GM21529 (cell line): ENCODE data around the gene ZCCHC24.

Source experiments
- ATAC-seq: cut with Tn5 transposase; IDR thresholded peaks from one replicate; pipeline ENCODE4 v1.9.1; 2021; ENCODE audit not compliant: unreplicated experiment

Gene ZCCHC24

GRCh38 chr10:79445161-79445976 lies at the start of gene ZCCHC24:
Gene ZCCHC24 (minus strand): TSS chr10:79445624. CDS start chr10:79445440, 184 bp downstream.
- peak; percentile 96 for ATAC-seq

DNA sequence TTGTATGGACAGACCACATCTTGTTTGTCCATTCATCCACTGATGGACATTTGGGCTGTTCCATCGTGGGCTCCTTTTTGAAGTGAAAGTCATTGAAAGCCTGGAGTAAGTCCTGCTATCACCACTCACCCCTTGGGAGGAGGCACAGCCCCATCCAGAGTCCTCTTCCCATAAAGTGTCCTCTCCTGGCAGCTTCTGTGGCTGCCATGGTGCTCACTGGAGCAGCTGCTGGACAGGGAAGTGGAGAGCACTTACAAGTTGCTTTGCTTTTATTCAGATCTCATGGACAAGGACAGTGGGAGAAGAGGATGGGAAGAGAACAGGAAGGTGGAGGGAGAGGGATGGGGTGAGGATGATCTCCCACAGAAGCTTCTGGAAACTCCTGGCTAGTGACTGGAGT lies 48.4 kb upstream of the ZCCHC24 start:
- no peak for ATAC-seq

GRCh38 chr10:79492839-79493238 lies 47.4 kb upstream of the ZCCHC24 start:
- no peak for ATAC-seq

DNA sequence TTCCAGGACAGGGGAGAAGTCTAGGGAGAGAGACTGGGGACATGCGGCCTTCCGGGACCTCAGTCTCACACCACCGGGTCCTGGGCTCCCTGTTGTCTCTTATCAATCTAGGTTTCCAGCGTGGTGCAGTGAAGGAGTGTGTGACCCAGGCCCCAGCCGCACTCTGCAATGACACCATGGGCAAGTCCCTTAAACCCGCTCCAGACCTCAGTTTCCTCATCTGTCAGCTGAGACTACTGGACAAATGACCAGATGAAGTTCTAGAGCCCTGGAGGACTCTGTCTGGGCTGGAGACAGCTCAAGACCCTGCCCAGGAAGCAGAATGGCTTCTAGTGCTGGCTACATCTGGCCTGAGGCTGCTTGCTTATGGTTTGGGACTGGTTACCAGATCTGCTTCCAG lies 46.8 kb upstream of the ZCCHC24 start:
- no peak for ATAC-seq

- ATAC-seq, result no peak
Measured at GRCh38 chr10:79491143-79491835, 45.9 kb upstream of the ZCCHC24 start.

- ATAC-seq, result no peak
Measured at GRCh38 chr10:79490400-79491142, 45.1 kb upstream of the ZCCHC24 start.

DNA sequence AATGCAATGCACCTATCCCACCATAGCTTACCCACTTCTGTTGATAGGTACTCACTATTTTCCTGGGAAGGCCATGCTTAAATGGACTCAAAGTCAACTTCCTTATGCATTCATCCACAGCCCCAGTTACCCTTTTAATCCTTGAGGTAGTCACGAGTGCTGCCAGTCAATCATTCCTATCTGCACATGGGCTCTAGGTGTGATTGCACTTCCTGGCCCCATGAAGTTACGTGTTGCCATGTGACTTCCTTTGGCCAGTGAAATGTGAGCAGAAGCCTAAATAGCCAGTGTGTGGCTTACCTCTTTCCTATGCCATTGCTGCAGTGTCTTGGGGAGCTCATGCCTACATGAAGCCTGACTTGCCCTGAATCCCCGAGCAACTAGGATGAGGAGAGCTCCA lies 43.4 kb upstream of the ZCCHC24 start:
- no peak for ATAC-seq

GRCh38 chr10:79488336-79488735 lies 42.9 kb upstream of the ZCCHC24 start:
- ATAC-seq, result no peak

DNA sequence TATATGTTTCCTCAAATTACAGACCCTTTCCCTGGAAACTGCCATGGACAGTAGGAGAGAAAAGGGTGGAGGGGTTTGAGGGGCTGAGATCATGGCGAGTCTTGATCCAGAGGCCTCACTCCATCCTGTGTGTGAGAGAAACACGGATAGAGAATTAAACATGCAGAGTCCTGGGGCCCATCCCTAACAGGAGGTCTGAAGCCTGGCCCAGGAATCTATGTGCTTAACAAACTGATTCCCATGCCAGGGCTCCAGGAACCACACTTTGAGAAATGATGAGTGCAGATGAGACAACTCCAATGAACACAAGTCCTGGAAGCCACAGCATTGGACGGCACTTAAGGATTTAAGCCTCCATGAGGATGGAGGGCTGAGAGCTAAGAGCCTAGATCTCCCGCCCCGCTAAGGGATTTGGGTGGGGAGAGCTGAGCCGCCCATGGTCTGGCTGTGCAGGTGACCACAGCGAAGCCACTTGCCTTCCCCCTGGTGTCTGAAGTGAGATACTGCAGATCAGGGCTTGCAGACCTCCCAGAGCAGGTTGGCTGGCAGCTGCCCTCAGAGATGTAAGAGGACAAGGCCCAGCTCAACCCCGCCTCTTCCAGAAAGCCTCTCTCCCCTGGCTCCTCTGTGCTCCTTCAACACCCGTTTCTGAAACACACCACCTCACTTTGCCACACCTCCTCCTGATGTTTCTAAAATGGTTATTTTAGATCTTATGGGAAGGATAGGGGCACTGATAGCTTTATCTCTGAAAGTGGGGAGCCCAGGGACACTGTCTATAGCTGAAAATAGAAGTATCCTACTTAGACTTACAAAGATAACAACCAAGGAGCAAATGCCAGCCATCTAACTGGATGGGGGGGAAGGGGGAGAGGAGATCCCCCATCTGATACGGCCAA lies 42.1 kb upstream of the ZCCHC24 start:
- ATAC-seq, result peak; percentile 84

GRCh38 chr10:79484476-79484875 lies 39.1 kb upstream of the ZCCHC24 start:
- ATAC-seq, result no peak

DNA sequence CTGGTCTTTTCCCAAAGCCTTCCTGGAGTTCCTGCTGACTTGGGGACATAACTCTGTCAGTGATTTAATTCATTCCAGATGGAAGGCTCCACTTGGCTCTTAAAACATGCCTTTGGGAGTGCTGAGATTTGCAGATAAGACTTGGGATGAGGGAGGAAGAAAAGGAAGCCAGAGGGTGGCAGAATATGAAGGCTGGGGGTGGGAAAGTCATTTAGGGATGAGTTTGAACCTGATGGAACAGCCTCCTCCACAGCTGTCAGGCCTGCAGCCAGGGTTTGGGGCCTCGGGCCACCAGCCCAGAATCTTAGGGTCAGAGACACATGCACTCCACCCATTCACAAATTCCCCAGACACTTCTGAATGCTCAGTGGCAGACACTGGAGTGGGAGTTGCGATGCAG lies 38.5 kb upstream of the ZCCHC24 start:
- no peak for ATAC-seq

GRCh38 chr10:79483299-79483698 lies 37.9 kb upstream of the ZCCHC24 start:
- ATAC-seq, result no peak

DNA sequence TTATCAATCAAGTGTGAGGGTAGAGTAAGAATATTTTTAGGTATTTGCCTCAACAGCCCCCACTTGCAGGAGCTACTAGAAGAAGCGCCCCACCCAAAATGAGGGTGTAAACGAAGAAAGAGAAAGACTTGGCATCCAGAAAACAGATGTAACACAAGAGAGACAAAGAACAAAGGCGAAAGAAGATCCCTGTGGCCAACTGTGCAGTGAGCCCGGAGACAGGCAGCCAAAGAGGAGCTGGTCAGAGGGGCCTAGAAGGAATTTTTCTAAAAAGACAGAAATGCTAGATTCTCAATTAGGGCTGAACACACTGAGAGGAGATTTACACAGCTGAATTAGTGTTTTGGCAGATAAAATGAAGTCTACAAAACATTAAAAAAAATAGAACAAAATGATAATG lies 37.3 kb upstream of the ZCCHC24 start:
- no peak for ATAC-seq

- ATAC-seq, result no peak
Measured at GRCh38 chr10:79482304-79482703, 36.9 kb upstream of the ZCCHC24 start.

DNA sequence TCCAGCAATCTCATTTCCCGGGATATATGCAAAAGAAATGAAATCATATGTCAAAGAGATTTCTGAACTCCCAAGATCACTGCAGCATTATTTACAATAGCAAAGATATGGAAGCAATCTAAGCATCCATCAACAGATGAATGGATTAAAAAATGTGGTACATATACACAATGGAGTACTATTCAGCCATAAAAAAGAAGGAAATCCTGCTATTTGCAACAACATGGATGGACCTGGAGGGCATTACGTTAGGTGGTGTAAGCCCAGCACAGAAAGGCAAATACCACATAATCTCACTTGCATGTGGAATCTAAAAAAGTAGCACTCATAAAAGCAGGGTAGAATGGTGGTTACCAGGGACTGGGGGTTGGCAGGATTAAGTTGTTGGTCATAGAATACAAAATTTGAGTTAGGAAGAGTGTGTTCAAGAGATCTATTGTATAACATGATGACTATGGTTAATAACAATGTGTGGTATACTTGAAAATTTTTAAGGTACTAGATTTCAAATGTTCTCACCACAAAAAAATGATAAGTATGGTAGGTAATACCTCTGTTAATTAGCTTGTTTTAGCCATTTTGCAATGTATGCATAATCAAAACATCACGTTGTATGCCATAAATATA lies 34.0 kb upstream of the ZCCHC24 start:
- no peak for ATAC-seq

DNA sequence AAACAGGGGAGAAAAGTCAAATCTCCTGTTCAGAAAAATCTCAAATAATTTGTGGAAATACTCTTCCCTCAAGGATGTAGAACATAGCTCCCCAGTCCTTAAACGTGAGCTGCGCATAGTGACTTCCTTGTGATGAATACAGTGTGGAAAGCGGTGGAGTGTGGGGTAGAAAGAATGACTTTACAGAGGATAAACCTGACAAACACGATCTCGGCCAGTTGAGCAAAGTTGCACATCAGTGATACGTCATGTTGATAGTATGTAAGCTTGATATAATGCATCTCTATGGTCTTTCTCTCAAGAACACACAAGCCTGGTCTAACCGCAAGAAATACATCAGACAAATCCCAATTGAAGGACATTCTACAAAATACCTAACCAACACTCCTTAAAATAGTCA lies 32.0 kb upstream of the ZCCHC24 start:
- ATAC-seq, result no peak

DNA sequence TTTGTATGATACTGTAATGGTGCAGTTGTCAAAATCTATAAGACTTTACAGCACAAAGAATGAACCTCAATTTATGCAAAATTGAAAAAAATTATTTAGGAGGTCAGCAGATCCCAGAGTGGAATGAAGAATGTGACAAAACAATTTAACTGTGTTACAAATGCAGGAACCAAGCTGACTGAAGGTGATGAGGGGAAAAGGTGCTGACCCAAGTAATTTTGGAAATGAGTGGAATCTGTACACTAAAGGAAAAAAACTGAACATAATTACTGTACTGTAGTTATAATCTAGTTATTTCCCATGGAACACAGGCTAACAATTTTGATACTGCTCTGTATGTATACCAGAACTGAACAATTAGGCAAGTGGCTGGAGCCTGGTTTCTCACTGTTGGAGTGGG lies 31.2 kb upstream of the ZCCHC24 start:
- no peak for ATAC-seq

DNA sequence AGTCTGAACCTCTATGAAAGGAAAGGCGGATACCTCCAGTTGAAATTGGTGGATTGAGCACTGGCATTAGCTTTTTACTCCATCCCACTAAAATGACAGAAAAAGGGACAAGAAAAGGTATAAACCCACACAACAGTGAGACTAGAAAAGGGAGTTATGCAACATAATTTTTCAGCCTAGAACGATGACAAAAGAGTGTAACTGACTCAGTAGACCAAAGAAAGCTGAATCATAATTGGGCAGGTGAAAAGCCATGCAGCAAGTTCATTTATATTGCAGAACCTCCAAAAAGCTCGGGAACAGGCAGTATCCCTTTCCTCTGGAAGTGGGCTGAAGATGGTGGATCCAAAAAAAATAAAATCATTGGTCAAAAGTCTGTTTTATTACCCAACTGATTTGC lies 30.5 kb upstream of the ZCCHC24 start:
- no peak for ATAC-seq

DNA sequence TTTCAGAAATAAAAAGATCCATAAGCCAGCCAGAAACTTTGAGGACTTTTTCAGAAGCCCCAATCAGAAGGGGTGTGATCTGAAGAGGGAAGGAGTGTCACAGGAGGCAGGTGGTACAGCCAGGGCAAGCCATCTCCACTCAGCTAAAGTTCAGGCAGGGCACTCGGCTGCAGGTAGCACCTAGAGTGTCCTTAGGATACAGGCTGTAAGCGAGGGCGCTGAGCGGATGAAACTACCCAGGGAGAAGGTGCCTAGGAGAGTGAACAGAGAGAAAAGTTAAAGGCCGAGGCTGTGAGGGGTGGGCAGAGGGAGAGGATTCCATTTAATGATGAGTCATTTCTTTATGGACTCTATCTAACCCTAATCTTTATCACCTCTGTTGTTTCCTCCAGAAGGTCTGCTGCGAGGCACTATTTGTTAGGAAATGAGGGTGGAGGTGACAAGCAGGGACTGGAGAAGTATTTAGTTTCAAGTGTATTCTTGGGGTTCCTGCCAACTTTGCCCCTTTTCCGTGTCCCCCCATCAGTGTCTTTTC lies 29.8 kb upstream of the ZCCHC24 start:
- ATAC-seq, result no peak

DNA sequence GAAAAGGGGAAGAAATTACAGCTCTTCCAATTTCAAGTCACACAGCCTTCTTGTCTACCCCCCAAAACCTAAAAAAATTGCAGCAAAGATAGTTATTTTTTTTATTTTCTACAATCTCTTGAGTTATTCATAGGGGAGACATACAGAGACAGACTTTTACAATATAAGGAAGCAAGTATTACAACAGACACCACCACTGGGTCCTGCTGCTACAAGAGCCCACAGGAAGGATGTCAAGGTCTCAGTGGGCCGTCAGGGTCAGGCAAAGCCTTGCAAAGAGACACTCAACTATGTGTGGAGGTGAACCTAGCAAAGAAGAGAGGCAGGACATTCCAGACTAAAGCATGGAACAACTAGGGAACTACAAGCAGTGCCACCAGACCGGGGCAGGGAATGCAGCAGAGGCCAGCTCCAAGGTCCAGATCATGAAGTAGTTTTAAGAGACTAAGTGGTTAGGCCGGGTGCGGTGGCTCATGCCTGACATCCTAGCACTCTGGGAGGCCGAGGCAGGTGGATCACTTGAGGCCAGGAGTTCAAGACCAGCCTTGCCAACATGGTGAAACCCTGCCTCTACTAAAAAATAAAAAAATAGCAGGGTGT lies 28.2 kb upstream of the ZCCHC24 start:
- ATAC-seq, result no peak
